Neural cell (in vitro differentiated cells): ENCODE data around the gene C10orf53. TPM values are rescaled to one million over a fixed set of nuclear protein-coding genes. Genes with fewer than 3 reads are reported as not detected.

Experiments
- H2AFZ ChIP-seq: fragments of 200-600, 300-800 bp; sonication (generic), shearing (Covaris generic); 2 replicates; pipeline ENCODE4 v1.6.0; 2014; ENCODE audit warnings: low read depth, mild to moderate bottlenecking, antibody characterized with exemption, low read length, moderate library complexity
- H3F3A ChIP-seq: fragments of 200-600 bp; shearing (Covaris generic); 2 replicates; pipeline ENCODE4 v1.6.1; 2016; ENCODE audit warnings: mild to moderate bottlenecking, moderate library complexity, mixed read lengths, antibody characterized with exemption, low read length; ENCODE audit not compliant: insufficient read depth, poor library complexity, severe bottlenecking
- H3K27ac ChIP-seq: fragments of 200-600, 300-800 bp; sonication (generic), shearing (Covaris generic); 2 replicates; pipeline ENCODE4 v1.5.1; 2014; ENCODE audit warnings: mild to moderate bottlenecking, low read length, moderate library complexity
- H3K27me3 ChIP-seq: fragments of 300-800, 200-600 bp; sonication (generic), shearing (Covaris generic); 2 replicates; pipeline ENCODE4 v1.6.0; 2014; ENCODE audit warnings: mild to moderate bottlenecking, low read depth, low read length, moderate library complexity; ENCODE audit not compliant: insufficient read depth
- H3K36me3 ChIP-seq: fragments of 300-800, 200-600 bp; sonication (generic), shearing (Covaris generic); 2 replicates; pipeline ENCODE4 v1.5.1; 2014; ENCODE audit warnings: mild to moderate bottlenecking, antibody characterized with exemption, low read length, moderate library complexity; ENCODE audit not compliant: insufficient read depth
- H3K4me2 ChIP-seq: fragments of 300-800, 200-600 bp; sonication (generic), shearing (Covaris generic); 2 replicates; pipeline ENCODE4 v1.6.0; 2014; ENCODE audit warnings: mild to moderate bottlenecking, low read length
- H3K4me3 ChIP-seq: fragments of 300-800, 200-600 bp; sonication (generic), shearing (Covaris generic); 2 replicates; pipeline ENCODE4 v1.5.1; 2014; ENCODE audit warnings: mild to moderate bottlenecking, low read length, moderate library complexity
- H3K79me2 ChIP-seq: fragments of 200-600 bp; shearing (Covaris generic); replicated peaks from 2 replicates; pipeline ENCODE4 v1.6.0; 2014; ENCODE audit warnings: mild to moderate bottlenecking, low read length, moderate library complexity; ENCODE audit not compliant: insufficient read depth
- H3K9ac ChIP-seq: fragments of 300-800, 200-600 bp; sonication (generic), shearing (Covaris generic); 2 replicates; pipeline ENCODE4 v1.6.1; 2016; ENCODE audit warnings: mild to moderate bottlenecking, low read length, mixed read lengths
- H3K9me2 ChIP-seq: fragments of 200-600 bp; shearing (Covaris generic); 2 replicates; pipeline ENCODE4 v1.6.1; 2016; ENCODE audit warnings: mild to moderate bottlenecking, low read length, mixed read lengths; ENCODE audit not compliant: insufficient read depth
- H3K9me3 ChIP-seq: fragments of 200-600, 300-800 bp; sonication (generic), shearing (Covaris generic); 2 replicates; pipeline ENCODE4 v1.6.1; 2016; ENCODE audit warnings: mild to moderate bottlenecking, mixed run types, low read length, moderate library complexity, mixed read lengths
- H4K20me1 ChIP-seq: fragments of 200-600 bp; shearing (Covaris generic); 2 replicates; pipeline ENCODE4 v1.6.1; 2016; ENCODE audit warnings: mild to moderate bottlenecking, mixed run types; ENCODE audit not compliant: insufficient read depth
- EP300 ChIP-seq: fragments of 450-650 bp; conservative IDR thresholded peaks from 2 replicates; pipeline ENCODE4 v1.6.1; 2014; ENCODE audit warnings: antibody characterized with exemption, mild to moderate bottlenecking, moderate library complexity; ENCODE audit not compliant: poor library complexity, severe bottlenecking
- EZH2 ChIP-seq: fragments of 200-600, 300-800 bp; shearing (Covaris generic), sonication (generic); IDR thresholded peaks from 2 replicates; pipeline ENCODE4 v1.6.1; 2014; ENCODE audit warnings: antibody characterized with exemption, low read length, borderline replicate concordance, mild to moderate bottlenecking; ENCODE audit not compliant: insufficient read depth, poor library complexity, severe bottlenecking
- MXI1 ChIP-seq: fragments of 450-650 bp; conservative IDR thresholded peaks from 2 replicates; pipeline ENCODE4 v1.6.1; 2014; ENCODE audit warnings: antibody characterized with exemption, mild to moderate bottlenecking; ENCODE audit not compliant: poor library complexity, severe bottlenecking
- POLR2AphosphoS5 ChIP-seq: IDR thresholded peaks from 2 replicates; pipeline ENCODE4 v1.6.1; 2012
- RAD21 ChIP-seq: fragments of 450-650 bp; conservative IDR thresholded peaks from 2 replicates; pipeline ENCODE4 v1.6.1; 2014; ENCODE audit warnings: antibody characterized with exemption, mild to moderate bottlenecking, moderate library complexity
- SMC3 ChIP-seq: fragments of 450-650 bp; conservative IDR thresholded peaks from 2 replicates; pipeline ENCODE4 v1.6.1; 2014; ENCODE audit warnings: antibody characterized with exemption, mild to moderate bottlenecking, moderate library complexity; ENCODE audit not compliant: poor library complexity
- TAF1 ChIP-seq: IDR thresholded peaks from 2 replicates; pipeline ENCODE4 v1.6.1; 2012; ENCODE audit warnings: low read depth
- polyA plus RNA-seq: library from polyadenylated mRNA; depleted of rRNA; stranded (reverse); fragments of >200 nt; gene quantifications from 2 replicates; pipeline ENCODE4 v1.2.3, GENCODE V29; 2014
- TF ChIP-seq, protein P1 (sequence below): IDR thresholded peaks from 2 replicates; pipeline ENCODE4 v1.6.1; 2012; ENCODE audit warnings: borderline replicate concordance
- TF ChIP-seq, protein P2 (sequence below): fragments of 450-650 bp; IDR thresholded peaks from 2 replicates; pipeline ENCODE4 v1.5.1; 2014; ENCODE audit warnings: antibody characterized with exemption, mild to moderate bottlenecking, moderate library complexity; ENCODE audit not compliant: poor library complexity, severe bottlenecking

C10orf53 gene
- polyA plus RNA-seq, 1 donor from 2014 or later = not detected

- no peaks in the 10 kb centered on the region for H4K20me1 ChIP-seq
- H3K9ac ChIP-seq = no peak overlapping the region
- no peak overlapping the region for H3K4me3 ChIP-seq
- H3K9me2 ChIP-seq = no peaks in the 10 kb centered on the region
- H2AFZ ChIP-seq = no peak overlapping the region
- TF ChIP-seq TAF1 (no peak), POLR2AphosphoS5 (no peak), MXI1 (no peak), RAD21 (no peak), EP300 (no peak), EZH2 (no peak), SMC3 (no peak)
- TF ChIP-seq, protein P1, sequence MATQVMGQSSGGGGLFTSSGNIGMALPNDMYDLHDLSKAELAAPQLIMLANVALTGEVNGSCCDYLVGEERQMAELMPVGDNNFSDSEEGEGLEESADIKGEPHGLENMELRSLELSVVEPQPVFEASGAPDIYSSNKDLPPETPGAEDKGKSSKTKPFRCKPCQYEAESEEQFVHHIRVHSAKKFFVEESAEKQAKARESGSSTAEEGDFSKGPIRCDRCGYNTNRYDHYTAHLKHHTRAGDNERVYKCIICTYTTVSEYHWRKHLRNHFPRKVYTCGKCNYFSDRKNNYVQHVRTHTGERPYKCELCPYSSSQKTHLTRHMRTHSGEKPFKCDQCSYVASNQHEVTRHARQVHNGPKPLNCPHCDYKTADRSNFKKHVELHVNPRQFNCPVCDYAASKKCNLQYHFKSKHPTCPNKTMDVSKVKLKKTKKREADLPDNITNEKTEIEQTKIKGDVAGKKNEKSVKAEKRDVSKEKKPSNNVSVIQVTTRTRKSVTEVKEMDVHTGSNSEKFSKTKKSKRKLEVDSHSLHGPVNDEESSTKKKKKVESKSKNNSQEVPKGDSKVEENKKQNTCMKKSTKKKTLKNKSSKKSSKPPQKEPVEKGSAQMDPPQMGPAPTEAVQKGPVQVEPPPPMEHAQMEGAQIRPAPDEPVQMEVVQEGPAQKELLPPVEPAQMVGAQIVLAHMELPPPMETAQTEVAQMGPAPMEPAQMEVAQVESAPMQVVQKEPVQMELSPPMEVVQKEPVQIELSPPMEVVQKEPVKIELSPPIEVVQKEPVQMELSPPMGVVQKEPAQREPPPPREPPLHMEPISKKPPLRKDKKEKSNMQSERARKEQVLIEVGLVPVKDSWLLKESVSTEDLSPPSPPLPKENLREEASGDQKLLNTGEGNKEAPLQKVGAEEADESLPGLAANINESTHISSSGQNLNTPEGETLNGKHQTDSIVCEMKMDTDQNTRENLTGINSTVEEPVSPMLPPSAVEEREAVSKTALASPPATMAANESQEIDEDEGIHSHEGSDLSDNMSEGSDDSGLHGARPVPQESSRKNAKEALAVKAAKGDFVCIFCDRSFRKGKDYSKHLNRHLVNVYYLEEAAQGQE = no peak
- TF ChIP-seq, protein P2, sequence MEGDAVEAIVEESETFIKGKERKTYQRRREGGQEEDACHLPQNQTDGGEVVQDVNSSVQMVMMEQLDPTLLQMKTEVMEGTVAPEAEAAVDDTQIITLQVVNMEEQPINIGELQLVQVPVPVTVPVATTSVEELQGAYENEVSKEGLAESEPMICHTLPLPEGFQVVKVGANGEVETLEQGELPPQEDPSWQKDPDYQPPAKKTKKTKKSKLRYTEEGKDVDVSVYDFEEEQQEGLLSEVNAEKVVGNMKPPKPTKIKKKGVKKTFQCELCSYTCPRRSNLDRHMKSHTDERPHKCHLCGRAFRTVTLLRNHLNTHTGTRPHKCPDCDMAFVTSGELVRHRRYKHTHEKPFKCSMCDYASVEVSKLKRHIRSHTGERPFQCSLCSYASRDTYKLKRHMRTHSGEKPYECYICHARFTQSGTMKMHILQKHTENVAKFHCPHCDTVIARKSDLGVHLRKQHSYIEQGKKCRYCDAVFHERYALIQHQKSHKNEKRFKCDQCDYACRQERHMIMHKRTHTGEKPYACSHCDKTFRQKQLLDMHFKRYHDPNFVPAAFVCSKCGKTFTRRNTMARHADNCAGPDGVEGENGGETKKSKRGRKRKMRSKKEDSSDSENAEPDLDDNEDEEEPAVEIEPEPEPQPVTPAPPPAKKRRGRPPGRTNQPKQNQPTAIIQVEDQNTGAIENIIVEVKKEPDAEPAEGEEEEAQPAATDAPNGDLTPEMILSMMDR = no peak
- no peaks in the 10 kb centered on the region for H3K9me3 ChIP-seq
- no peak overlapping the region for H3K27ac ChIP-seq
- H3K27me3 ChIP-seq = no peaks in the 10 kb centered on the region
- no peaks in the 10 kb centered on the region for H3K79me2 ChIP-seq
- no peaks in the 10 kb centered on the region for H3K36me3 ChIP-seq
- no peaks in the 10 kb centered on the region for H3F3A ChIP-seq
- no peak overlapping the region for H3K4me2 ChIP-seq
Observed at GRCh38 chr10:49651039-49651835, 28.2 kb upstream of the C10orf53 start.

DNA sequence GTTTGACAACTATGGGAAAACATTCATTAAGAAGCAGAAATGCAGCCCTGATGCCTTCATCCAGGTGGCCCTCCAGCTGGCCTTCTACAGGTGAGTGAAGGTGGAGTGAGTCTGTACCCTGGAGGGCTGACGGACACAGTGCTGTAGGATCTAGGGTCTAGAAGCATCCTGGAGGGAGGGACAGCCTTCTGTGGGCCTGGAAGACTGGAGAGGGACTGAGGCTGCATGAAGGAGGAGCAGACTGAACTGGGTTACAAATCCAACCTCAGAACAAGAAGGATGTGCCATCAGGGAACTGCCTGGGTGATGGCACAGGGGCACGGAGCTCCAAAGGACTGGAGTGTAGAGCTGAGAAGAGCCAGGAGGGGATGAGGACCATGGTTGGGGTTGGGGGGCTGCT is 27.5 kb upstream of the C10orf53 start:
- Histone ChIP-seq H3K27ac (no peak overlapping the region), H3K4me3 (no peak overlapping the region), H4K20me1 (no peaks in the 10 kb centered on the region), H3K79me2 (no peaks in the 10 kb centered on the region), H2AFZ (no peak overlapping the region), H3K9me3 (no peaks in the 10 kb centered on the region), H3K27me3 (no peaks in the 10 kb centered on the region), H3K9me2 (no peaks in the 10 kb centered on the region), H3K36me3 (no peaks in the 10 kb centered on the region), H3F3A (no peaks in the 10 kb centered on the region), H3K4me2 (no peak overlapping the region), H3K9ac (no peak overlapping the region)
- no peak for TF ChIP-seq TAF1
- TF ChIP-seq EZH2 = no peak
- TF ChIP-seq POLR2AphosphoS5 = no peak
- TF ChIP-seq EP300 = no peak
- TF ChIP-seq SMC3 = no peak
- TF ChIP-seq, protein P2 = no peak
- TF ChIP-seq MXI1 = no peak
- TF ChIP-seq, protein P1 = no peak
- no peak for TF ChIP-seq RAD21
